Ascending aorta (tissue), 2 donors: ENCODE measurements around the gene CASP12. TPM values are rescaled to one million over a fixed set of nuclear protein-coding genes. Genes with fewer than 3 reads are reported as not detected.

Experiments
- DNase-seq, 2 donors: peaks; one replicate each; pipeline ENCODE4 v3.0.0-alpha.2; 2019; ENCODE audit warnings: low spot score in 2 of 2
- H3K27ac ChIP-seq, 2 donors: fragments of 200-600 bp; sonication (generic); one replicate each; pipeline ENCODE4 v1.5.1; 2016 to 2017; ENCODE audit warnings: mild to moderate bottlenecking in 1 of 2
- H3K27me3 ChIP-seq: fragments of 200-600 bp; sonication (generic); one replicate; pipeline ENCODE4 v1.5.1; 2017
- H3K36me3 ChIP-seq, 2 donors: fragments of 200-600 bp; sonication (generic); one replicate each; pipeline ENCODE4 v1.5.1; 2016
- H3K4me1 ChIP-seq, 2 donors: fragments of 200-600 bp; sonication (generic); one replicate each; pipeline ENCODE4 v1.5.1; 2016 to 2017; ENCODE audit warnings: mild to moderate bottlenecking in 1 of 2
- H3K4me3 ChIP-seq, 2 donors: fragments of 200-600 bp; sonication (generic); one replicate each; pipeline ENCODE4 v1.5.1; 2016 to 2017; ENCODE audit warnings: mild to moderate bottlenecking in 1 of 2
- H3K9me3 ChIP-seq, 2 donors: fragments of 200-600 bp; sonication (generic); one replicate each; pipeline ENCODE4 v1.5.1; 2016
- intact Hi-C: fragments of 100-400 bp; cut with DNase I; formaldehyde crosslinking; loops from one replicate; pipeline ENCODE4 v1.15.1; 2023
- total RNA-seq: library from RNA; depleted of rRNA; stranded (reverse); fragments of >200 nt; gene quantifications from one replicate; pipeline ENCODE4 v1.1.0, GENCODE V29; 2016
- TF ChIP-seq, protein P1 (sequence below), 3 experiments: fragments of 200-600 bp in 2 of 3; fragments of 450-650 bp in 1 of 3; sonication (generic) in 2 of 3; IDR thresholded peaks; one replicate each; pipeline ENCODE4 v1.5.1; 2016 to 2019; ENCODE audit warnings: antibody characterized with exemption in 3 of 3, mild to moderate bottlenecking in 1 of 3, moderate library complexity in 1 of 3

Gene CASP12
- total RNA-seq, 1 donor from 2014 or later, result 5.6 TPM

DNA sequence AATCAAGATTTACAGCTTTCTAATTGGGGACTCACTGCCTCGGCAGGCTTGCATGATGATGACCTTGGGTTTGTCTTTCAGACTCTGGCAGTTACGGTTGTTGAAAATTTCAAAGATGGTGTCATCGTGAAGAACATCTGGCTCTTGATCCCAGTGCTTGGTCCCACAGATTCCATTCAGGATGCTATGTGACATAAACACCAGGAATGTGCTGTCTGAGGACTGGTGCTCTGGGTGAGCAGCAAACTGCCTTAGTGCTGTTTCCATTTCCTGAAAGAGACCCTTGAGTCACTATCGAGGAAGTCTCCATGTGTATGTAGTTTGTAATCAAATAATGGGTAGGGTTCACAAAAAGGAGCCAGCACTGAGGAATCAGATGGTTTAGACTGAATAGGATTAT is 7.1 kb downstream of the CASP12 start:
- TF ChIP-seq, protein P1, sequence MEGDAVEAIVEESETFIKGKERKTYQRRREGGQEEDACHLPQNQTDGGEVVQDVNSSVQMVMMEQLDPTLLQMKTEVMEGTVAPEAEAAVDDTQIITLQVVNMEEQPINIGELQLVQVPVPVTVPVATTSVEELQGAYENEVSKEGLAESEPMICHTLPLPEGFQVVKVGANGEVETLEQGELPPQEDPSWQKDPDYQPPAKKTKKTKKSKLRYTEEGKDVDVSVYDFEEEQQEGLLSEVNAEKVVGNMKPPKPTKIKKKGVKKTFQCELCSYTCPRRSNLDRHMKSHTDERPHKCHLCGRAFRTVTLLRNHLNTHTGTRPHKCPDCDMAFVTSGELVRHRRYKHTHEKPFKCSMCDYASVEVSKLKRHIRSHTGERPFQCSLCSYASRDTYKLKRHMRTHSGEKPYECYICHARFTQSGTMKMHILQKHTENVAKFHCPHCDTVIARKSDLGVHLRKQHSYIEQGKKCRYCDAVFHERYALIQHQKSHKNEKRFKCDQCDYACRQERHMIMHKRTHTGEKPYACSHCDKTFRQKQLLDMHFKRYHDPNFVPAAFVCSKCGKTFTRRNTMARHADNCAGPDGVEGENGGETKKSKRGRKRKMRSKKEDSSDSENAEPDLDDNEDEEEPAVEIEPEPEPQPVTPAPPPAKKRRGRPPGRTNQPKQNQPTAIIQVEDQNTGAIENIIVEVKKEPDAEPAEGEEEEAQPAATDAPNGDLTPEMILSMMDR (IDR thresholded peaks at IDR 0.05), result no peak
- peaks cover 0 to 7% of the 10 kb centered on the region in 2 donors for H3K4me1 ChIP-seq
- no peak overlapping the region for H3K4me3 ChIP-seq
- no peak for DNase-seq
- no peaks in the 10 kb centered on the region for H3K9me3 ChIP-seq
- H3K36me3 ChIP-seq, result peaks cover 6 to 59% of the 10 kb centered on the region in 2 donors
- H3K27me3 ChIP-seq, result no peaks in the 10 kb centered on the region
- intact Hi-C loops, result no loop called here
- H3K27ac ChIP-seq, result no peak overlapping the region

- no peak overlapping the region for H3K4me3 ChIP-seq
- TF ChIP-seq, protein P1 (IDR thresholded peaks at IDR 0.05), result no peak
- no peaks in the 10 kb centered on the region for H3K4me1 ChIP-seq
- no peak for DNase-seq
- no peak overlapping the region for H3K27ac ChIP-seq
- H3K36me3 ChIP-seq, result peaks cover 2 to 34% of the 10 kb centered on the region in 2 donors
- H3K27me3 ChIP-seq, result no peaks in the 10 kb centered on the region
- no peaks in the 10 kb centered on the region for H3K9me3 ChIP-seq
- intact Hi-C loops, result no loop called here
These were observed 14.9 kb downstream of the CASP12 start for GRCh38 chr11:104883342-104883741.

- H3K4me3 ChIP-seq, result no peak overlapping the region
- intact Hi-C loops, result no loop called here
- H3K4me1 ChIP-seq, result no peaks in the 10 kb centered on the region
- DNase-seq, result no peak
- no peaks in the 10 kb centered on the region for H3K27me3 ChIP-seq
- TF ChIP-seq, protein P1 (IDR thresholded peaks at IDR 0.05), result no peak
- H3K36me3 ChIP-seq, result peaks cover 0 to 13% of the 10 kb centered on the region in 2 donors
- no peaks in the 10 kb centered on the region for H3K9me3 ChIP-seq
- H3K27ac ChIP-seq, result no peak overlapping the region
These were observed 17.0 kb downstream of the CASP12 start for GRCh38 chr11:104881117-104881794.

- TF ChIP-seq, protein P1 (IDR thresholded peaks at IDR 0.05), result no peak
- intact Hi-C loops, result no loop called here
- Histone ChIP-seq H3K27ac (no peak overlapping the region), H3K4me3 (no peak overlapping the region), H3K9me3 (no peaks in the 10 kb centered on the region), H3K36me3 (peaks cover 0 to 10% of the 10 kb centered on the region in 2 donors), H3K27me3 (no peaks in the 10 kb centered on the region), H3K4me1 (no peaks in the 10 kb centered on the region)
- DNase-seq, result no peak
These were observed 18.6 kb downstream of the CASP12 start for GRCh38 chr11:104879514-104880190.

GRCh38 chr11:104876861-104877431 is 21.3 kb downstream of the CASP12 start:
- TF ChIP-seq, protein P1 (IDR thresholded peaks at IDR 0.05), result no peak
- no peaks in the 10 kb centered on the region for H3K9me3 ChIP-seq
- no peaks in the 10 kb centered on the region for H3K27me3 ChIP-seq
- H3K4me3 ChIP-seq, result no peak overlapping the region
- H3K36me3 ChIP-seq, result peaks cover 0 to 4% of the 10 kb centered on the region in 2 donors
- intact Hi-C loops, result no loop called here
- H3K4me1 ChIP-seq, result no peaks in the 10 kb centered on the region
- no peak for DNase-seq
- no peak overlapping the region for H3K27ac ChIP-seq
